ENCODE measurements around the gene LONP2. TPM values are rescaled to one million over a fixed set of nuclear protein-coding genes. Genes with fewer than 3 reads are reported as not detected.

LONP2 gene
- total and polyA plus RNA-seq, 4 donors = 30.0 to 304 (median 52.8) TPM

DNA sequence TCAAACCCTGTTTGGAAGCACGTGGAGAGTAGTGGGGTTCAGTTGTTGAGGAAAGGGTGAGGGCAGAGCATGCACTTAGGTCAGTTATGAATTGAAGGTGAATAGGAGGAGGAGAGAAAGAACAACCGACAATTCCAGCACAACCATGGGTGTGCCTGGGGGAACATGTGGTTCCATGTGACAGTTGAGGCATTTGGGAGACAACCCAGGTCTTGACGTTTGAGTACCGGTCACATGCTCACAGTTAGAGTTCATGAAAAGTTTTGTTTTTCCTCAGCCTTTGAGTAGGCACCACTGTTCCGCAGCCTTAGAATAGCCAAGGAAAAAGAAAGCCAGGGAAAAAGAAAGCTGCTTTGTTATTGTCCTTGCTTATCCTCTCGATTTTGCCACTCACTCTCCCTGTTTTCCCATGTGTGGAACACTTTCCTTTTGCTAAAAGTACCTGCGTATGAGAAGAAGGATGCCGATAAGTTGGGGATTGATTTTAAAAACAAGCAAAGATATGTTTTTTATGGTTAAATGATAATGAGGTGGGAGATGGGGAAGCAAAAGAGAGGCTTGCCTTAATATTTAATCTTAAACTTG, 28.8 kb downstream of the LONP2 start:
- Histone ChIP-seq H3K9ac (ENCODE audit: low read depth in 1 of 2, low read length in 2 of 2) (no peak overlapping the region), H3K36me3 (ENCODE audit: control insufficient read depth in 4 of 4, insufficient read depth in 3 of 4, low read depth in 1 of 4, low read length in 3 of 4) (peaks cover 5 to 53% (median 28%) of the 10 kb centered on the region in 4 donors), H3K27me3 (ENCODE audit: control insufficient read depth in 4 of 4, insufficient read depth in 4 of 4, low read length in 3 of 4) (no peaks in the 10 kb centered on the region), H3K4me3 (ENCODE audit: low read depth in 1 of 3, low read length in 3 of 3) (no peak overlapping the region), H3K9me3 (ENCODE audit: control insufficient read depth in 4 of 4, low read length in 3 of 4) (no peaks in the 10 kb centered on the region), H3K27ac (ENCODE audit: low read depth in 1 of 2, low read length in 2 of 2) (no peak overlapping the region), H3K4me1 (ENCODE audit: control insufficient read depth in 4 of 4, insufficient read depth in 4 of 4, low read length in 3 of 4) (peaks cover 0 to 4% (median 0%) of the 10 kb centered on the region in 4 donors)
- DNase-seq (ENCODE audit: low spot score) = no peak
- 82% methylated on average over 8 of the region's 8 CpGs for WGBS
- TF ChIP-seq, protein P1, sequence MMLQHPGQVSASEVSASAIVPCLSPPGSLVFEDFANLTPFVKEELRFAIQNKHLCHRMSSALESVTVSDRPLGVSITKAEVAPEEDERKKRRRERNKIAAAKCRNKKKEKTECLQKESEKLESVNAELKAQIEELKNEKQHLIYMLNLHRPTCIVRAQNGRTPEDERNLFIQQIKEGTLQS (IDR thresholded peaks at IDR 0.05) = no peak
- TF ChIP-seq, protein P2, sequence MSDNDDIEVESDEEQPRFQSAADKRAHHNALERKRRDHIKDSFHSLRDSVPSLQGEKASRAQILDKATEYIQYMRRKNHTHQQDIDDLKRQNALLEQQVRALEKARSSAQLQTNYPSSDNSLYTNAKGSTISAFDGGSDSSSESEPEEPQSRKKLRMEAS (IDR thresholded peaks at IDR 0.05) = no peak
- TF ChIP-seq HNF4A (conservative IDR thresholded peaks at IDR 0.05) (no peak), HNF4G (IDR thresholded peaks at IDR 0.05) (no peak), NR2F2 (IDR thresholded peaks at IDR 0.05) (no peak), EGR1 (IDR thresholded peaks at IDR 0.05; ENCODE audit: low read depth in 2 of 2) (no peak), TAF1 (conservative IDR thresholded peaks at IDR 0.05) (no peak), SP1 (IDR thresholded peaks at IDR 0.05) (no peak)
- TF ChIP-seq, protein P3, sequence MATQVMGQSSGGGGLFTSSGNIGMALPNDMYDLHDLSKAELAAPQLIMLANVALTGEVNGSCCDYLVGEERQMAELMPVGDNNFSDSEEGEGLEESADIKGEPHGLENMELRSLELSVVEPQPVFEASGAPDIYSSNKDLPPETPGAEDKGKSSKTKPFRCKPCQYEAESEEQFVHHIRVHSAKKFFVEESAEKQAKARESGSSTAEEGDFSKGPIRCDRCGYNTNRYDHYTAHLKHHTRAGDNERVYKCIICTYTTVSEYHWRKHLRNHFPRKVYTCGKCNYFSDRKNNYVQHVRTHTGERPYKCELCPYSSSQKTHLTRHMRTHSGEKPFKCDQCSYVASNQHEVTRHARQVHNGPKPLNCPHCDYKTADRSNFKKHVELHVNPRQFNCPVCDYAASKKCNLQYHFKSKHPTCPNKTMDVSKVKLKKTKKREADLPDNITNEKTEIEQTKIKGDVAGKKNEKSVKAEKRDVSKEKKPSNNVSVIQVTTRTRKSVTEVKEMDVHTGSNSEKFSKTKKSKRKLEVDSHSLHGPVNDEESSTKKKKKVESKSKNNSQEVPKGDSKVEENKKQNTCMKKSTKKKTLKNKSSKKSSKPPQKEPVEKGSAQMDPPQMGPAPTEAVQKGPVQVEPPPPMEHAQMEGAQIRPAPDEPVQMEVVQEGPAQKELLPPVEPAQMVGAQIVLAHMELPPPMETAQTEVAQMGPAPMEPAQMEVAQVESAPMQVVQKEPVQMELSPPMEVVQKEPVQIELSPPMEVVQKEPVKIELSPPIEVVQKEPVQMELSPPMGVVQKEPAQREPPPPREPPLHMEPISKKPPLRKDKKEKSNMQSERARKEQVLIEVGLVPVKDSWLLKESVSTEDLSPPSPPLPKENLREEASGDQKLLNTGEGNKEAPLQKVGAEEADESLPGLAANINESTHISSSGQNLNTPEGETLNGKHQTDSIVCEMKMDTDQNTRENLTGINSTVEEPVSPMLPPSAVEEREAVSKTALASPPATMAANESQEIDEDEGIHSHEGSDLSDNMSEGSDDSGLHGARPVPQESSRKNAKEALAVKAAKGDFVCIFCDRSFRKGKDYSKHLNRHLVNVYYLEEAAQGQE (IDR thresholded peaks at IDR 0.05) = no peak
- TF ChIP-seq, protein P4, sequence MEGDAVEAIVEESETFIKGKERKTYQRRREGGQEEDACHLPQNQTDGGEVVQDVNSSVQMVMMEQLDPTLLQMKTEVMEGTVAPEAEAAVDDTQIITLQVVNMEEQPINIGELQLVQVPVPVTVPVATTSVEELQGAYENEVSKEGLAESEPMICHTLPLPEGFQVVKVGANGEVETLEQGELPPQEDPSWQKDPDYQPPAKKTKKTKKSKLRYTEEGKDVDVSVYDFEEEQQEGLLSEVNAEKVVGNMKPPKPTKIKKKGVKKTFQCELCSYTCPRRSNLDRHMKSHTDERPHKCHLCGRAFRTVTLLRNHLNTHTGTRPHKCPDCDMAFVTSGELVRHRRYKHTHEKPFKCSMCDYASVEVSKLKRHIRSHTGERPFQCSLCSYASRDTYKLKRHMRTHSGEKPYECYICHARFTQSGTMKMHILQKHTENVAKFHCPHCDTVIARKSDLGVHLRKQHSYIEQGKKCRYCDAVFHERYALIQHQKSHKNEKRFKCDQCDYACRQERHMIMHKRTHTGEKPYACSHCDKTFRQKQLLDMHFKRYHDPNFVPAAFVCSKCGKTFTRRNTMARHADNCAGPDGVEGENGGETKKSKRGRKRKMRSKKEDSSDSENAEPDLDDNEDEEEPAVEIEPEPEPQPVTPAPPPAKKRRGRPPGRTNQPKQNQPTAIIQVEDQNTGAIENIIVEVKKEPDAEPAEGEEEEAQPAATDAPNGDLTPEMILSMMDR (IDR thresholded peaks at IDR 0.05; ENCODE audit: low read depth, low read length, missing input control) = no peak
- TF ChIP-seq, protein P5, sequence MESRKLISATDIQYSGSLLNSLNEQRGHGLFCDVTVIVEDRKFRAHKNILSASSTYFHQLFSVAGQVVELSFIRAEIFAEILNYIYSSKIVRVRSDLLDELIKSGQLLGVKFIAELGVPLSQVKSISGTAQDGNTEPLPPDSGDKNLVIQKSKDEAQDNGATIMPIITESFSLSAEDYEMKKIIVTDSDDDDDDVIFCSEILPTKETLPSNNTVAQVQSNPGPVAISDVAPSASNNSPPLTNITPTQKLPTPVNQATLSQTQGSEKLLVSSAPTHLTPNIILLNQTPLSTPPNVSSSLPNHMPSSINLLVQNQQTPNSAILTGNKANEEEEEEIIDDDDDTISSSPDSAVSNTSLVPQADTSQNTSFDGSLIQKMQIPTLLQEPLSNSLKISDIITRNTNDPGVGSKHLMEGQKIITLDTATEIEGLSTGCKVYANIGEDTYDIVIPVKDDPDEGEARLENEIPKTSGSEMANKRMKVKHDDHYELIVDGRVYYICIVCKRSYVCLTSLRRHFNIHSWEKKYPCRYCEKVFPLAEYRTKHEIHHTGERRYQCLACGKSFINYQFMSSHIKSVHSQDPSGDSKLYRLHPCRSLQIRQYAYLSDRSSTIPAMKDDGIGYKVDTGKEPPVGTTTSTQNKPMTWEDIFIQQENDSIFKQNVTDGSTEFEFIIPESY (IDR thresholded peaks at IDR 0.05) = no peak

DNA sequence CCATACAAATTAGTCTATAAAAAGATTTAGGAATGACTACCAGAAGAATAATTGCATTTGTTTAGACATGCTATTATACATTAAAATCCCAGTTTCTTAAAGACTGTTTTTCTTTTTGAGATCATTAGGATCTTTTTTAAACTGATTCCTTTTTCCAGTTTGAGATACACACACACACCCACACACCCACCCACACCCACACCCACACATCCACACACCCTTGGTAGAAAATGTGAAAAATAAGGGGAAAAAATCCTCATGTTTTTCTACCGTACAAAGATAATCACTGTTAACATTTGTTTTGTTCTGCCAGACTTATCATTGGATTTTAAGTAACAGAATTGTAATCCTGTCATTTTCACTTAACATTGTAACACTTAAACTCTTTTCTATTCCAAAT, 30.4 kb downstream of the LONP2 start:
- no peak for DNase-seq (ENCODE audit: low spot score)

More for the DNA sequence above, 30.4 kb downstream of the LONP2 start:
- Histone ChIP-seq H3K4me3 (ENCODE audit: low read depth in 1 of 3, low read length in 3 of 3) (no peak overlapping the region), H3K27ac (ENCODE audit: low read depth in 1 of 2, low read length in 2 of 2) (no peak overlapping the region), H3K9ac (ENCODE audit: low read depth in 1 of 2, low read length in 2 of 2) (no peak overlapping the region), H3K4me1 (ENCODE audit: control insufficient read depth in 4 of 4, insufficient read depth in 4 of 4, low read length in 3 of 4) (peaks cover 0 to 8% (median 0%) of the 10 kb centered on the region in 4 donors), H3K36me3 (ENCODE audit: control insufficient read depth in 4 of 4, insufficient read depth in 3 of 4, low read depth in 1 of 4, low read length in 3 of 4) (peaks cover 5 to 58% (median 32%) of the 10 kb centered on the region in 4 donors), H3K9me3 (ENCODE audit: control insufficient read depth in 4 of 4, low read length in 3 of 4) (no peaks in the 10 kb centered on the region), H3K27me3 (ENCODE audit: control insufficient read depth in 4 of 4, insufficient read depth in 4 of 4, low read length in 3 of 4) (no peaks in the 10 kb centered on the region)
- TF ChIP-seq, protein P1 (IDR thresholded peaks at IDR 0.05) = no peak
- 96% methylated on average over 1 of the region's 1 CpG for WGBS
